DOHH2 (cell line): ENCODE data around the gene RBPJ.

Source experiments
- H3F3A ChIP-seq: fragments of 200-600 bp; sonication (generic), shearing (Covaris generic); 2 replicates; pipeline ENCODE4 v1.6.0; 2016; ENCODE audit warnings: antibody characterized with exemption, mild to moderate bottlenecking; ENCODE audit not compliant: control insufficient read depth, insufficient read depth
- H3K27ac ChIP-seq: fragments of 200-600 bp; sonication (generic); 2 replicates; pipeline ENCODE4 v1.5.1; 2014; ENCODE audit warnings: low read depth, mild to moderate bottlenecking, low read length, moderate library complexity
- H3K27me3 ChIP-seq: fragments of 200-600 bp; sonication (generic); 2 replicates; pipeline ENCODE4 v1.6.1; 2014; ENCODE audit warnings: mild to moderate bottlenecking, low read length, mixed read lengths; ENCODE audit not compliant: control insufficient read depth
- H3K36me3 ChIP-seq: fragments of 200-600 bp; sonication (generic); 2 replicates; pipeline ENCODE4 v1.6.1; 2014; ENCODE audit warnings: mild to moderate bottlenecking, low read length, moderate library complexity, mixed read lengths; ENCODE audit not compliant: control insufficient read depth
- H3K4me1 ChIP-seq: fragments of 200-600 bp; sonication (generic); 2 replicates; pipeline ENCODE4 v1.6.1; 2014; ENCODE audit warnings: mild to moderate bottlenecking, low read length, mixed read lengths; ENCODE audit not compliant: control insufficient read depth
- H3K4me2 ChIP-seq: fragments of 200-600 bp; sonication (generic); 2 replicates; pipeline ENCODE4 v1.6.0; 2014; ENCODE audit warnings: mild to moderate bottlenecking, low read length, moderate library complexity
- H3K4me3 ChIP-seq: fragments of 200-600 bp; sonication (generic); 2 replicates; pipeline ENCODE4 v1.5.1; 2014; ENCODE audit warnings: mild to moderate bottlenecking, low read length, mixed read lengths
- H3K79me2 ChIP-seq: fragments of 200-600 bp; sonication (generic); 2 replicates; pipeline ENCODE4 v1.6.1; 2014; ENCODE audit warnings: mild to moderate bottlenecking, low read length, mixed read lengths; ENCODE audit not compliant: control insufficient read depth
- H3K9me2 ChIP-seq: fragments of 200-600 bp; sonication (generic); replicated peaks from 2 replicates; pipeline ENCODE4 v1.6.1; 2014; ENCODE audit warnings: mild to moderate bottlenecking, low read length, mixed read lengths; ENCODE audit not compliant: control insufficient read depth
- H3K9me3 ChIP-seq: fragments of 200-600 bp; sonication (generic); 2 replicates; pipeline ENCODE4 v1.6.1; 2014; ENCODE audit warnings: antibody characterized with exemption, low read length, mixed read lengths; ENCODE audit not compliant: control insufficient read depth, insufficient read depth
- H4K20me1 ChIP-seq: fragments of 200-600 bp; sonication (generic); 2 replicates; pipeline ENCODE4 v1.6.0; 2014; ENCODE audit warnings: low read depth, mild to moderate bottlenecking, antibody characterized with exemption, low read length, moderate library complexity; ENCODE audit not compliant: control insufficient read depth, insufficient read depth
- EZH2phosphoT487 ChIP-seq: fragments of 200-600 bp; sonication (generic); IDR thresholded peaks from 2 replicates; pipeline ENCODE4 v1.6.1; 2017; ENCODE audit warnings: borderline replicate concordance, mild to moderate bottlenecking, antibody characterized with exemption, low read length, moderate library complexity, mixed read lengths
- TF ChIP-seq, protein P1 (sequence below): fragments of 200-600 bp; sonication (generic); IDR thresholded peaks from one replicate; pipeline ENCODE4 v1.5.1; 2014; ENCODE audit warnings: antibody characterized with exemption, mild to moderate bottlenecking, low read depth, low read length; ENCODE audit not compliant: poor library complexity, severe bottlenecking

Gene RBPJ

DNA sequence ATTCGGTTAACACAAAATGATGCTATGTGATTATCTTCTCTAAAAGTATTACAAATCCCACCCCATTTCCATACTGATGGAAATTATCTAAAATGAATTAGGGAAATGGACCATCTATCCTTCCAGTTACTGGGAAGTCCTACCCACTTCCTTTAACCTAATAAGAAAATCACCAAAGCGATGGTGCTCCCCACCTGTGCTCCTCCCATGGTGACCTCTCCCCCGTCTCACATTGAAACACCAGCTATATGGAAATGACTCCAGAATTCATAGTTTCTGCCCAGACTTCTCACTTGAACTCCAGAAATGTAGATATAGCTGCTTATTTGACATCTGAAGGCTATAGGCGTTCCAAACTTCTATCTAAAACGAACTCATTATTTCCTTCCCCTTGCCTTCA, 121.0 kb downstream of the RBPJ start:
- no peaks in the 10 kb centered on the region for H3K9me3 ChIP-seq
- no peak overlapping the region for H3K4me2 ChIP-seq
- no peaks in the 10 kb centered on the region for H3K9me2 ChIP-seq
- H3K79me2 ChIP-seq, result no peaks in the 10 kb centered on the region
- no peaks in the 10 kb centered on the region for H3F3A ChIP-seq
- no peaks in the 10 kb centered on the region for H3K27me3 ChIP-seq
- TF ChIP-seq, protein P1, sequence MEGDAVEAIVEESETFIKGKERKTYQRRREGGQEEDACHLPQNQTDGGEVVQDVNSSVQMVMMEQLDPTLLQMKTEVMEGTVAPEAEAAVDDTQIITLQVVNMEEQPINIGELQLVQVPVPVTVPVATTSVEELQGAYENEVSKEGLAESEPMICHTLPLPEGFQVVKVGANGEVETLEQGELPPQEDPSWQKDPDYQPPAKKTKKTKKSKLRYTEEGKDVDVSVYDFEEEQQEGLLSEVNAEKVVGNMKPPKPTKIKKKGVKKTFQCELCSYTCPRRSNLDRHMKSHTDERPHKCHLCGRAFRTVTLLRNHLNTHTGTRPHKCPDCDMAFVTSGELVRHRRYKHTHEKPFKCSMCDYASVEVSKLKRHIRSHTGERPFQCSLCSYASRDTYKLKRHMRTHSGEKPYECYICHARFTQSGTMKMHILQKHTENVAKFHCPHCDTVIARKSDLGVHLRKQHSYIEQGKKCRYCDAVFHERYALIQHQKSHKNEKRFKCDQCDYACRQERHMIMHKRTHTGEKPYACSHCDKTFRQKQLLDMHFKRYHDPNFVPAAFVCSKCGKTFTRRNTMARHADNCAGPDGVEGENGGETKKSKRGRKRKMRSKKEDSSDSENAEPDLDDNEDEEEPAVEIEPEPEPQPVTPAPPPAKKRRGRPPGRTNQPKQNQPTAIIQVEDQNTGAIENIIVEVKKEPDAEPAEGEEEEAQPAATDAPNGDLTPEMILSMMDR, result no peak
- TF ChIP-seq EZH2phosphoT487, result no peak
- H3K4me3 ChIP-seq, result no peak overlapping the region
- H3K36me3 ChIP-seq, result no peaks in the 10 kb centered on the region
- no peak overlapping the region for H3K27ac ChIP-seq
- H4K20me1 ChIP-seq, result no peaks in the 10 kb centered on the region
- H3K4me1 ChIP-seq, result no peaks in the 10 kb centered on the region

DNA sequence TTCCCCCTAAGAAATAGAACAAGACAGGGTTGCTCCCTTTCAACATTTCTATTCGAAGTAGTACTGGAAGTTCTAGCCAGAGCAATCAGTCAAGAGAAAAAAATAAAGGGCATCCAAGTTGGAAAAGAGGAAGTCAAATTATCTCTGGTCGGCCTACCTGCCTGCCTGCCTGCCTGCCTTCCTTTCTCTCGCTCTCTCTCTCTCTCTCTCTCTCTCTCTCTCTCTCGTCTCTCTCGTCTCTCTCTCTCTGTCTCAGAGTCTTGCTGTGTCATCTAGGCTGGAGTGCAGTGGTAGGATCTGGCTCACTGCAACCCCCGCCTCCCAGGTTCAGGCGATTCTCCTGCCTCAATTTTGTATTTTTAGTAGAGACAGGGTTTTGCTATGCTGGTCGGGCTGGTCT, 126.6 kb downstream of the RBPJ start:
- H3K9me2 ChIP-seq, result no peaks in the 10 kb centered on the region
- no peaks in the 10 kb centered on the region for H3K9me3 ChIP-seq
- H4K20me1 ChIP-seq, result no peaks in the 10 kb centered on the region
- H3K79me2 ChIP-seq, result no peaks in the 10 kb centered on the region
- no peaks in the 10 kb centered on the region for H3K27me3 ChIP-seq
- H3K4me1 ChIP-seq, result no peaks in the 10 kb centered on the region
- no peak overlapping the region for H3K4me2 ChIP-seq
- H3K36me3 ChIP-seq, result no peaks in the 10 kb centered on the region
- H3K4me3 ChIP-seq, result no peak overlapping the region
- TF ChIP-seq, protein P1, result no peak
- no peak for TF ChIP-seq EZH2phosphoT487
- no peaks in the 10 kb centered on the region for H3F3A ChIP-seq
- H3K27ac ChIP-seq, result no peak overlapping the region

DNA sequence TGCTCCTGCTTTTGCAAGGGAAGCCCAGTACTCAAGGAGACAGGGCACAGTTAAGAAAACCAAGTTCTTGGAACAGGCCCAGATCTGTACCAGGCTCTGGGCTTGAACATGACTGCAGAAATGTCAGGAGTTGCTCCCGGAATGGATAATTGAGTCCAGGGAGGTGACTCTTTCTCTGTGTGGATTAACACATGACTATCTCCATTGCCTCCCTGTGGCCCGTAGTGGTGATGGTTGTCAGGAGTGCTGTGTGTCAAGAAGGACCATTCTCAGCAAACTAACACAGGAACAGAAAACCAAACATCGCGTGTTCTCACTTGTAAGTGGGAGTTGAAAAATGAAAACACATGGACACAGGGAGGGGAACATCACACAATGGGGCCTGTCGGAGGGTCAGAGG, 129.6 kb downstream of the RBPJ start:
- no peaks in the 10 kb centered on the region for H3K9me2 ChIP-seq
- no peaks in the 10 kb centered on the region for H3K4me1 ChIP-seq
- H3K9me3 ChIP-seq, result no peaks in the 10 kb centered on the region
- no peaks in the 10 kb centered on the region for H3K36me3 ChIP-seq
- no peak overlapping the region for H3K27ac ChIP-seq
- no peak overlapping the region for H3K4me2 ChIP-seq
- no peaks in the 10 kb centered on the region for H3F3A ChIP-seq
- H4K20me1 ChIP-seq, result no peaks in the 10 kb centered on the region
- TF ChIP-seq, protein P1, result no peak
- no peak for TF ChIP-seq EZH2phosphoT487
- H3K27me3 ChIP-seq, result no peaks in the 10 kb centered on the region
- no peak overlapping the region for H3K4me3 ChIP-seq
- H3K79me2 ChIP-seq, result no peaks in the 10 kb centered on the region

DNA sequence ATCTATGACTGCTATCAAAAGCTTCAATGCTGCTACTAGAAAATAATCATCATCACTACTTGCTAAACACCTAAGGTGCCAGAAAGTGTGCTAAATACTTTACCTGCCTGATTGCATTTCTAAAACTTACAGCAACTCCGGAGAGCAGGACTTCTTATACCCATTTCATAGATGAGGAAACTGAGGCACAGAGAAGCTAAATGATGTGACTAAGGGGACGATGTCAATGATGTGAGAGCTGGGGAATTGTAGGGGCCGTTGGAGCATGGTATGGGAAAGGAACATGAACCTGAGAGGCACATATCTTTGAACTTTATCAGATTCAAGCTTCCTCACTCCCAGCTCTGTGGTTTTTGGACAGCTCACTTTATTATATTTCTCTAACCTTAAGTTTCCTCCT, 130.8 kb downstream of the RBPJ start:
- Histone ChIP-seq H3K27me3 (no peaks in the 10 kb centered on the region), H3K79me2 (no peaks in the 10 kb centered on the region), H4K20me1 (no peaks in the 10 kb centered on the region), H3K4me3 (no peak overlapping the region), H3K27ac (no peak overlapping the region), H3K9me2 (no peaks in the 10 kb centered on the region), H3K36me3 (no peaks in the 10 kb centered on the region), H3F3A (no peaks in the 10 kb centered on the region), H3K9me3 (no peaks in the 10 kb centered on the region), H3K4me2 (no peak overlapping the region), H3K4me1 (no peaks in the 10 kb centered on the region)
- TF ChIP-seq, protein P1, result no peak
- TF ChIP-seq EZH2phosphoT487, result no peak
